Transverse colon (tissue), 3 donors: ENCODE data around the gene TBC1D22B.

Source experiments
- POLR2A ChIP-seq: fragments of 450-650 bp; IDR thresholded peaks from one replicate; pipeline ENCODE4 v1.6.1; 2016; ENCODE audit warnings: antibody characterized with exemption, mild to moderate bottlenecking, moderate library complexity
- POLR2AphosphoS5 ChIP-seq, 3 donors: sonication (generic); formaldehyde crosslinking; IDR thresholded peaks; one replicate each; pipeline ENCODE4 v1.6.1; 2016; ENCODE audit warnings: antibody characterized with exemption in 3 of 3

DNA sequence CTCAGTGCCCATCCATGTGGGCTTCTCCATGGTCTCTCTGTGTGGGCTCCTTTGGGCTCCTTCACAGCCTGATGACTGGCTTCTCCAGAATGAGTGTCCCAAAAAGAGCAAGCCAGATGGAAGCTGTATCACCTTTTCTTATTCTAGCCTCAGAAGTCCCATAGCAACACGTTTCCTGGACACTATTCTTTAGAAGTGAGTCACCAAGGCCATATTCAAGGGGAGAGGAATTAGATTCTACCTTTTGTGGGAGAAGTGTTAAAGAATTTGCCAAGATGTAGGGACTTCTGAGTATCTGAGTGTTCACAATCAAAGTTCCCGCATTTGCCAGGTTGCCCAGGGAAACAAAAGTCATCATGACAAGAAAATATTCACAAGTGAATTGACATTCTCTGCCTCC lies 20.7 kb upstream of the TBC1D22B start:
- TF ChIP-seq POLR2A (no peak), POLR2AphosphoS5 (IDR thresholded peaks at IDR 0.05) (no peak)
